Sigmoid colon (tissue), 7 donors: ENCODE data around the gene NKX1-2. TPM values are rescaled to one million over a fixed set of nuclear protein-coding genes. Genes with fewer than 3 reads are reported as not detected.

Experiments used
- DNase-seq: peaks from one replicate; pipeline ENCODE4 v3.0.0-alpha.2; 2019
- H3K27ac ChIP-seq, 4 donors: fragments of 200-600 bp; sonication (generic); one replicate each; pipeline ENCODE4 v1.5.1; 2016 to 2019; ENCODE audit warnings: mild to moderate bottlenecking in 1 of 4
- H3K27me3 ChIP-seq, 3 donors: fragments of 200-600 bp; sonication (generic); one replicate each; pipeline ENCODE4 v1.5.1; 2019; ENCODE audit warnings: mild to moderate bottlenecking in 1 of 3
- H3K36me3 ChIP-seq, 4 donors: fragments of 200-600 bp; sonication (generic); one replicate each; pipeline ENCODE4 v1.5.1; 2016 to 2019
- H3K4me1 ChIP-seq, 4 donors: fragments of 200-600 bp; sonication (generic); one replicate each; pipeline ENCODE4 v1.5.1; 2017 to 2019
- H3K4me3 ChIP-seq, 4 donors: fragments of 200-600 bp; sonication (generic); one replicate each; pipeline ENCODE4 v1.5.1; 2017 to 2019; ENCODE audit warnings: mild to moderate bottlenecking in 2 of 4, moderate library complexity in 1 of 4
- H3K9me3 ChIP-seq, 4 donors: fragments of 200-600 bp in 3 of 4; sonication (generic) in 3 of 4; one replicate each; pipeline versions ENCODE4 v1.5.1 to v1.6.1; 2013 to 2019
- EP300 ChIP-seq, 4 donors: sonication (generic); formaldehyde crosslinking; IDR thresholded peaks; one replicate each; pipeline ENCODE4 v1.6.1; 2017; ENCODE audit warnings: antibody characterized with exemption in 4 of 4
- POLR2A ChIP-seq, 2 donors: fragments of 450-650 bp; IDR thresholded peaks; one replicate each; pipeline ENCODE4 v1.6.1; 2016; ENCODE audit warnings: antibody characterized with exemption in 2 of 2, mild to moderate bottlenecking in 2 of 2, moderate library complexity in 2 of 2
- POLR2AphosphoS5 ChIP-seq, 4 donors: sonication (generic); formaldehyde crosslinking; IDR thresholded peaks; one replicate each; pipeline ENCODE4 v1.6.1; 2017; ENCODE audit warnings: antibody characterized with exemption in 4 of 4
- WGBS, 2 donors: extraction: QIAGEN DNeasy Blood & Tissue Kit; methylation state at CpG; one replicate each; pipeline ENCODE4 v1.1.7; 2013; 5-methylcytosine and 5-hydroxymethylcytosine counted together
- intact Hi-C: fragments of 100-400 bp; cut with DNase I; formaldehyde crosslinking; loops from one replicate; pipeline ENCODE4 v1.15.1; 2023
- polyA plus RNA-seq, 3 donors: library from polyadenylated mRNA; stranded (reverse); fragments of 200-250 nt; gene quantifications; one replicate each; pipeline ENCODE4 v1.2.3, GENCODE V29; 2013
- total RNA-seq, 4 donors: library from RNA; depleted of rRNA; stranded (reverse); fragments of >200 nt; gene quantifications; one replicate each; pipeline ENCODE4 v1.1.0, GENCODE V29; 2016
- TF ChIP-seq, protein P1 (sequence below), 4 experiments: fragments of 450-650 bp in 3 of 4; fragments of 200-600 bp in 1 of 4; IDR thresholded peaks; one replicate each; pipeline ENCODE4 v1.5.1; 2016 to 2019; ENCODE audit warnings: antibody characterized with exemption in 4 of 4, mild to moderate bottlenecking in 3 of 4, moderate library complexity in 2 of 4
- donor health status: healthy with polysubstance abuse.
- donor health status: Bipolar disorder and iron deficiency.
- donor health status: healthy.

Gene NKX1-2
- total and polyA plus RNA-seq, 7 donors, result not detected

- Histone ChIP-seq H3K27ac (no peak overlapping the region), H3K27me3 (no peaks in the 10 kb centered on the region), H3K4me1 (no peaks in the 10 kb centered on the region), H3K9me3 (peaks cover 0 to 6% (median 0%) of the 10 kb centered on the region in 4 donors), H3K36me3 (no peaks in the 10 kb centered on the region), H3K4me3 (no peak overlapping the region)
- 90 to 94% methylated on average over 12 of the region's 12 CpGs for WGBS, 2 donors
- no peak for DNase-seq
- no peak for TF ChIP-seq EP300 (IDR thresholded peaks at IDR 0.05)
- intact Hi-C loops, result no loop called here
Observed at GRCh38 chr10:124482876-124483275, 33.0 kb upstream of the NKX1-2 start.

DNA sequence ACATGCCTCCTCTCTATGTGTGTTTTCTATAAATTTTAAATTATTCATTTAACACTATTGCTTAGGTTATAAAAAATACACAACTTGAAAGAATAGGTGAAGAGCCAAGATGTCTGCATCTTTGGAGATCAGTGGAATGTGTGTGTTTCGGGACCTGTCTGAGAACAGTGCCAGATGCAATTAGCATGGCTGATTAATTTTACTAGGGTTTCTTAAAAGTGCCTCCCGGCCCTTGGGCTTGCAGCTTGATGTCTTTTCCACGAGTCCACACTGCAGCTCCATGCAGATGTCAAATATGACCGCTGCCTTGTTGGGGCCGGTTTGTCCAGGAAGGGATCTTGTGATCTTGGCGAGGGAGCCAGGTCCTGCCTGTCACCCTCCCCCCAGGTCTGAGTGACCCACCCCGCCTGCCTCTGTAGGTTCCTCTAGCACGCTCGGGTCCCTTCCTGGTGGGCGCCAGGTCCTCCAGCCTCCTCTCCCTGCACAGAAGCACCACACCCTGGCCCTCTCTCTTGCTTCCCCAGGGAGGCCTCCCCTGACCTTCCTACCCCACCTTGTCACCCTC lies 32.5 kb upstream of the NKX1-2 start:
- WGBS, 2 donors, result 92% methylated on average over 10 of the region's 10 CpGs
- H3K27me3 ChIP-seq, result no peaks in the 10 kb centered on the region
- no peak for DNase-seq
- no peak overlapping the region for H3K4me3 ChIP-seq
- TF ChIP-seq, protein P1, sequence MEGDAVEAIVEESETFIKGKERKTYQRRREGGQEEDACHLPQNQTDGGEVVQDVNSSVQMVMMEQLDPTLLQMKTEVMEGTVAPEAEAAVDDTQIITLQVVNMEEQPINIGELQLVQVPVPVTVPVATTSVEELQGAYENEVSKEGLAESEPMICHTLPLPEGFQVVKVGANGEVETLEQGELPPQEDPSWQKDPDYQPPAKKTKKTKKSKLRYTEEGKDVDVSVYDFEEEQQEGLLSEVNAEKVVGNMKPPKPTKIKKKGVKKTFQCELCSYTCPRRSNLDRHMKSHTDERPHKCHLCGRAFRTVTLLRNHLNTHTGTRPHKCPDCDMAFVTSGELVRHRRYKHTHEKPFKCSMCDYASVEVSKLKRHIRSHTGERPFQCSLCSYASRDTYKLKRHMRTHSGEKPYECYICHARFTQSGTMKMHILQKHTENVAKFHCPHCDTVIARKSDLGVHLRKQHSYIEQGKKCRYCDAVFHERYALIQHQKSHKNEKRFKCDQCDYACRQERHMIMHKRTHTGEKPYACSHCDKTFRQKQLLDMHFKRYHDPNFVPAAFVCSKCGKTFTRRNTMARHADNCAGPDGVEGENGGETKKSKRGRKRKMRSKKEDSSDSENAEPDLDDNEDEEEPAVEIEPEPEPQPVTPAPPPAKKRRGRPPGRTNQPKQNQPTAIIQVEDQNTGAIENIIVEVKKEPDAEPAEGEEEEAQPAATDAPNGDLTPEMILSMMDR (IDR thresholded peaks at IDR 0.05), result no peak
- TF ChIP-seq EP300 (IDR thresholded peaks at IDR 0.05), result no peak
- TF ChIP-seq POLR2A (IDR thresholded peaks at IDR 0.05), result no peak
- TF ChIP-seq POLR2AphosphoS5 (IDR thresholded peaks at IDR 0.05), result no peak
- H3K9me3 ChIP-seq, result peaks cover 0 to 6% (median 0%) of the 10 kb centered on the region in 4 donors
- H3K36me3 ChIP-seq, result no peaks in the 10 kb centered on the region
- intact Hi-C loops, result no loop called here
- peaks cover 0 to 3% (median 0%) of the 10 kb centered on the region in 4 donors for H3K4me1 ChIP-seq
- H3K27ac ChIP-seq, result no peak overlapping the region

GRCh38 chr10:124481717-124482116 lies 31.9 kb upstream of the NKX1-2 start:
- 87% methylated on average over 6 of the region's 6 CpGs for WGBS, 2 donors

GRCh38 chr10:124480860-124481259 lies 31.0 kb upstream of the NKX1-2 start:
- Histone ChIP-seq H3K4me3 (no peak overlapping the region), H3K36me3 (no peaks in the 10 kb centered on the region), H3K4me1 (peaks cover 0 to 3% (median 0%) of the 10 kb centered on the region in 4 donors), H3K27ac (no peak overlapping the region), H3K9me3 (no peaks in the 10 kb centered on the region), H3K27me3 (no peaks in the 10 kb centered on the region)
- no peak for DNase-seq
- intact Hi-C loops, result no loop called here
- TF ChIP-seq, protein P1 (IDR thresholded peaks at IDR 0.05), result no peak
- WGBS, 2 donors, result 83 to 89% methylated on average over 5 of the region's 5 CpGs

More at GRCh38 chr10:124481717-124482116, 31.9 kb upstream of the NKX1-2 start:
- no peak overlapping the region for H3K27ac ChIP-seq
- no peaks in the 10 kb centered on the region for H3K36me3 ChIP-seq
- intact Hi-C loops, result no loop called here
- H3K4me1 ChIP-seq, result peaks cover 0 to 3% (median 0%) of the 10 kb centered on the region in 4 donors
- peaks cover 0 to 5% (median 0%) of the 10 kb centered on the region in 4 donors for H3K9me3 ChIP-seq
- no peaks in the 10 kb centered on the region for H3K27me3 ChIP-seq
- H3K4me3 ChIP-seq, result no peak overlapping the region
- no peak for DNase-seq
- no peak for TF ChIP-seq EP300 (IDR thresholded peaks at IDR 0.05)
- TF ChIP-seq, protein P1 (IDR thresholded peaks at IDR 0.05), result no peak
- TF ChIP-seq POLR2A (IDR thresholded peaks at IDR 0.05), result no peak
- no peak for TF ChIP-seq POLR2AphosphoS5 (IDR thresholded peaks at IDR 0.05)

GRCh38 chr10:124478515-124478914 lies 28.7 kb upstream of the NKX1-2 start:
- intact Hi-C loops, result no loop called here
- H3K27me3 ChIP-seq, result no peaks in the 10 kb centered on the region
- H3K9me3 ChIP-seq, result no peaks in the 10 kb centered on the region
- WGBS, 2 donors, result 90 to 92% methylated on average over 14 of the region's 14 CpGs
- no peak for DNase-seq
- TF ChIP-seq POLR2A (IDR thresholded peaks at IDR 0.05) (no peak), EP300 (IDR thresholded peaks at IDR 0.05) (no peak), POLR2AphosphoS5 (IDR thresholded peaks at IDR 0.05) (no peak)
- TF ChIP-seq, protein P1 (IDR thresholded peaks at IDR 0.05), result no peak
- H3K4me1 ChIP-seq, result peaks cover 0 to 3% (median 0%) of the 10 kb centered on the region in 4 donors
- H3K36me3 ChIP-seq, result no peaks in the 10 kb centered on the region
- no peak overlapping the region for H3K27ac ChIP-seq
- no peak overlapping the region for H3K4me3 ChIP-seq
